GM10847 (cell line): ENCODE data around the gene DICER1.

Experiments used
- POLR2A ChIP-seq: IDR thresholded peaks from 2 replicates; pipeline ENCODE4 v1.6.1; 2011; ENCODE audit not compliant: insufficient read length; ENCODE audit errors: extremely low read depth

DICER1 gene

DNA sequence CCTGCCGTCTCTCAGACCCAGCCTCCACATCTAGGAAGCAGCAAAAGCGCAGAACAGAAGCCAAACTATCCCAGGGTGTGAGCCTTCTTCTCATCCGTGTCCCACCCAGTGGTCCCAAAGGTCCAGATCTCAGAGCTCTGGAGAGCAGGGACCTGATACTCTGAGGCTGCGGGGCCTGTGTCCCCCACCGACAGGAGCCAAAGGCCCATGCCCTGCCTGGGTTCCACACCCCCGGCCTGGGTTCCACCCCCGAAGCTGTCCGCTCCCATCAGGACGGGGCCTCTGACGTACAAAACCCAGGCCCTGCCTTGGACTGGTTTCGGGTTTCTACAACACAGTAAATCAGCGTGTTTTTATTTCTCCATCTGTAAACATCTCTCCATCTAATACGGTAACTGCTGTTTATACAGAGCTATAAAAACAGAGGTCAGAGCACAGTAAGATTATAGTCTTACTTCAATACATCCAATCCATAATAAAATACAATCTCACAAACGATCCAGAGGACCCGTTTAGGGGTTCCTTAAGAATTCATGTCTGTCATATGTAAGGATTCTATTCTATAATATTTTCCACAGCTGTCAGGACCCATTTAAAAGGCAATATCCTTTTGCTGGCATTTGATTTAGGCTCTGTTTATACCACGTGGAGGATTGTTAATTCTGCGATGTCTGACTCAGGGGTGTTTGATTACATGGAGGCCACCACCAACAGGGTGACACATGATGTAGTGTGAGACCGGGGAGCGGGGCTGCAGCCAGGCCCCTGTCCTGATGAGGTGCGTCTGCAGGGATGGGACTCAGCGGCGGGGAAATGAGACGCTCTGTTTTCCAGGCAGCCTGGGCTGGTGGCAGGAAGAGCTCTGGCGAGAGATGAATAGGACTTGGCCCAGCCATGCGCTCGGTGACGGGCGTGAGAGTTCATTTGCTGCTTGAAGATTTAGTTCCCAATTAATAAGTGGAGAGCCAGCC, 110.3 kb downstream of the DICER1 start:
- TF ChIP-seq POLR2A, result no peak

DNA sequence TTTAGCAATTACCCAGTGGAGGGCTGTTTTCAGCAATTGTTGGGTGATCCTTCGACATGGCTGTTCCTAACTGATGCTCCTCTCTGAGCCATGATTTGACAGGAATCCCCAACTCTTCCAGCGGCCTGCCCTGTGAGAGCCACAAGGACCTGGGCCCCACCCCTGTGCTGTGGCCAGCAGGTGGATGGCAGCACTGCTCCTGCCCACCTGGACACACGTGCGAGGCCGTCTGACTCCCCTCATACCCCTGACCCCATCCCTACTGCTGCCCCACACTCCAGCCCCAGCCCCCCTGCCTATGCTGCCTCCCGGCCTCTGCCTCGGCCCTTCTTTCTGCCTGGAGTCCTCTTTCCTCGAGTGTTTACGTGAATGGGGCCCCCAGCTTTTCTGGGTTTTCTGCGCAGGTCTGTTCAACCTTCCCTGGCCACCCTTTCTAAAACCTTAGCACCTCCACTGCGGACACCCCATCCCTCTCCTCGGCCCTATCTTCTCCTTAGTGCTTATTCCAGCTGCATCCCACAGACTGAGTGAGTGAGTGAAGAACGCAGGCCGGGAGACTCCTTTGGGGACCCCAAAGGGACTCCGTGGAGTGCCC, 111.4 kb downstream of the DICER1 start:
- no peak for TF ChIP-seq POLR2A

DNA sequence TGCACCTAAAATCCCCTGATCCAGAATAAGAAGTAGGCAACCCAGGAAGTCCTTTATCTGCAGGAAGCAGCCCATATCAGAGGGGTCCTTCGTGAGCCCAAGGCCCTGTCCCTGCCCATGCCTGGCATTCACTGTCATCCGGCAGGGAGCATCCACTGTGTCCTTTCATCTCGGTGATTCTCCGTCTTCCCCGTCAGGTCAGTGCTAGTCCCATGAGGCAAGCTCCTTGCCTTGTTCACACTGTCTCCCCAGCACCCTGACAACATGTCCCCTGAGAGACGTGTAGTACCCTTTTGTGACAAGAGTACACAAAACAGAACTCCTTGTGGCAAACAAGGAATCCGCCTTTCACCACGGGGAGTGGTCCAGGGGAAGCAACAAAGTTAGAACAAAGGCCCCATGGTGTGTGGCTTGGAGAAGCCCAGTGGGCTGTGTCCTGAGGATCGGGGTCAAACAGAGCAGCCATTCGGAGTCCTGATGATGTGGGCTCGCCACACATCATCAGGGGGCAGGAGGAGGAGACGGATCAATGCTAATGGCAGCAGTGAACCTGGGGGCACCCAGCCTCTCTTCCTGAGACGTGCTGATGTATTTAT, 112.1 kb downstream of the DICER1 start:
- no peak for TF ChIP-seq POLR2A

DNA sequence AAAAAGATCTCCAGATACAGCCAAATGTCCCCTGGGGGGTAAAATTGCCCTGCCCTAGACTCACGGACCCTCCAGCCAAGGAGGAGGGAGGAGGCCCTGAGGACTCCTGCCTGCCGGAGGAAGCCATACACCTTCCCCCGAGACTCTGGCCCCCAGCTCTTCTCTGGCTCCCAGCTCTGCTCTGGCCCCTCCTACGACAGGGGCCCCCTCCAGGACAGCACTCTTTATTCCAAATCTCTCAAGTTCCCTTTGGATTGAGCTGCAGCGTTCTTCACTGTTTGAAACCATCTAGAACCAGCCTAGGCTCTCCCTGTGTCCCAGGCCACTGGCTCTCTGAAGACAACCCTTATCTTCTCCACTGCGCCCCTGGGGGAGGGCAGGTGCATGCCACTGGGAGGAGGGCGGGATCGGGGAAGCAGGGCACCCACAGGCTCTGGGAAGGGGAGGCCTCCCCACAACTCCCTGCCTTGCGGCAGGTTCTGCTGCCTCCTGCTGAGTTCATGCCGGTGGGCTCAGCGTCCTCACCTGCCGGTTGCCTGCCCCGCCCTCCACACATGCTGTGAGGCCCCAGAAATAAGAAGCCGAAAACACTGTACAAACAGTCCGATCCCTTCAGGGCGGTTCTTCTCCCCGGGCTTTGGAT, 112.7 kb downstream of the DICER1 start:
- TF ChIP-seq POLR2A, result no peak

DNA sequence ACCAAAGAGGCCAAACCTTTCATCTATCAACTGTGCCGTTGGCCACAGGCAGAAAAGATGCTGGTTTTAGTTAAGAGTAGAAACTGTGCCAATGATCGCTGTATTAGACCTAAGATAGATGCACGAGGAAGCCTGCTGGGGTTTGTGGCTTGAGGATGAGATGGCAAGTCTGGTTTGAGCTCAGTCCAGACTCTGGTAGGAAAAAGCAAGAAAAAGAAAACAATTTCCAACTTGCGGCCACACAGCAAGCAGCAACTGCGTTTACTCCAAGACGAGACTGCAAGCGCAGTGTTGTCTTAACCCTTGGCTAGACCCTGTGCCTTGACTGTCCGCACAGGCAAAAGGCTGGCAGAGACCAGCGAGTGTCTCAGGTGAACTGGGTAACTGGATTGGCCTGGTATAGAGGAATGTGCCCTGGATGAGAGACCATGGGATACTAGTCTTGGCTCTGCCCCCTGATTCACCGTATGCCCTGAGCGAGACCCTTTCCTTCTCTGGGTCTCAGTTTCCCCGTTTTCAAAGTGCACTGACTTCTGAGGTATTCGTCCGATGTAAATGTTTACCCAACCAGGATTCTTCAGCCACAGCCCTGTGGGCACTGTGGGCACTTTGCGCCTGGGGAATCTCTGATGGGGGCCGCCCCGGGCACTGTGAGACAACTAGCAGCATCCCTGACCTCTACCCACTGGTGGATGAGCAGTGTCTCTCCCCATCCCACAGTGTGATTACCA, 113.4 kb downstream of the DICER1 start:
- TF ChIP-seq POLR2A, result no peak

DNA sequence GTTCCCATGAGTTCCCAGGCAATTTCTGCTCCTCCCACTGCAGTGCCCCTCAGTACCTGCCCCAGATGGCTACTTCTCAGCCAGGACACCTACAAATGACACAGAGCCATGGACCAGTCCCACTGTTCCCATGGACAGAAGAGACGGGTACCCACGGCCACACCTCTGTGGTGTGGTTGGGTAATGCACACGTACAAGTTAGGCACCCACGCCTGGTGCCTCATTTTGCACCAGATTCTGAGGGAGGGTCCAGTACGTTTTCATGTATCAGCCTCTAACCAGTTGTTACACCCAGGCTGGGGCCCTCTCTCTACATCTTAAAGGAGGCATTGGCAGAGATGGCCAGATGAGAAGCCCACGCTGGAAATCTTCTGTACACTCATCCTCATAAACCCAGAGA, 114.0 kb downstream of the DICER1 start:
- TF ChIP-seq POLR2A, result no peak

DNA sequence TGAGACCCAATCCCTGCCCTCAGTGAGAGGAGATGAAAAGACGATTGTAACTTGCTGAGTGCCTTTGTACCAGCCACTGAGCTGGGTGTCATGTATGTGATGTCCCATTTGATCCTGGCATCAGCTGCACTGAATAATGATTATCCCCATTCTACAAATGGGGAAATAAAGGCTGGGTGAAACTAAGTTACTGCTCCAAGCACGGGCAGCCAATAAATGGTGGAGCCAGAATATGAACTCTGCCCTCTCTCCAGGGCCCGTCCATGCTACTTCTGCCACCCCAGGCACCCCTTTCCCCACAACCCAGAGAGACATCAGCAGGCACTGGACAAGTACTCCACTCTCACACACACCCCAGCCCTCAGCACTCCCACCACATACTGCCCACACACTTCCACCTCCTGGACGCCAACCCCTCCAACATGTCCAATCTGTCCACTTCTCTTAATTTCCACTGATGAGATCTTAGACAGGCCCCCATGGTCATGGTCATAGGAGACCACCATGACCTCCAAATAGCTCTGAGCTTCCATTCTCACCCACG, 115.8 kb downstream of the DICER1 start:
- TF ChIP-seq POLR2A, result no peak

DNA sequence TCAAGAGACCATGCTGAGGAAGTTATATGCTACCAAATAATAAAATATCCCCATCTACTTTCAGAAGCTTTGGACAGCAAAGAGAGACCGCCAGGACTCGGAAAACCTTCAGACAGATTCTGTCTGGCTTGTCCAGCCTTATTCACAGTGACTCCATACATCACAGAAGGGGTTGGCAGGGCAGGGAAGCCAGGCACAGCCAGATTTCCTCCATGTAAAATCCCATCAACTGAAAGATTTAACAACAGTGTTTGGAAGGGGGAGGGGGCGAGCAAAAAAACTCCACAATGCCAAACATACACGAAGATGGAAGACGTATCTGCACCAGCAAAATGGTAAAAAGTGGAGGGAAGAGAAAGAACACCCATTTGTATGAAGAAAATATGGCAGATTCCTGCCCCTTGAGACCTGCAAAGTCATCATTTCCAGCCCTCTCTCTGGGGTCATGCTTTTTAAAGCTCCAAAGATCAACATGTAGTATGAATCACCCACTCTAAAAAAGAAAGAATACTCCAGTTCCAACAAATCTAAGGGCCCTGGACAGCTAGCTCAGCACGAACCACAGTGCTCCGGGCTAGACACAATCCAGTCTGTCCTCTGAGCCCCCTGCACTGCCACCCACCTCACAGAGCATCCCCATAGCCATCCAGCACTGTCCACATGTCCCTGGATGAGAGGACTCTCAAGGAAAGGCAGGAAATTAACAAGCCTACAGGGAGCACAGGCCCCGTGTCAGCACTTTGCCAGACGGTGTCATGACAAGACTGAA, 116.4 kb downstream of the DICER1 start:
- no peak for TF ChIP-seq POLR2A

DNA sequence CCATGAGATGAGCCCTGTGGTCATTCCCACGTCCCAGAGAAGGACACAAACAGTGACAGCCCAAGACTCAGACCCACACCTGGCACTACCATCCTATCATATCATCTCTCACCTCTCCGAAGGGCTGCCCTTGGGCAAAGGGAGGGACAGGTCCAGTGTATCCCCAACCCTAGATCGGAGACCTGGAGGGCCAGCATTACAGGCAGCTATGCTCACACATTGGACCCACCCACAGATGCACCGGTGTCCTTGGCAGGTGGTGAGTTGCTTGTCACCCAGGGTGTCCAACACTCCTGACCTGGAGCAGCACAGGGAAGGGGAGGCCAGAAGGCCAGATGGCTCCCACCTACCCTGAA, 117.4 kb downstream of the DICER1 start:
- TF ChIP-seq POLR2A, result no peak

DNA sequence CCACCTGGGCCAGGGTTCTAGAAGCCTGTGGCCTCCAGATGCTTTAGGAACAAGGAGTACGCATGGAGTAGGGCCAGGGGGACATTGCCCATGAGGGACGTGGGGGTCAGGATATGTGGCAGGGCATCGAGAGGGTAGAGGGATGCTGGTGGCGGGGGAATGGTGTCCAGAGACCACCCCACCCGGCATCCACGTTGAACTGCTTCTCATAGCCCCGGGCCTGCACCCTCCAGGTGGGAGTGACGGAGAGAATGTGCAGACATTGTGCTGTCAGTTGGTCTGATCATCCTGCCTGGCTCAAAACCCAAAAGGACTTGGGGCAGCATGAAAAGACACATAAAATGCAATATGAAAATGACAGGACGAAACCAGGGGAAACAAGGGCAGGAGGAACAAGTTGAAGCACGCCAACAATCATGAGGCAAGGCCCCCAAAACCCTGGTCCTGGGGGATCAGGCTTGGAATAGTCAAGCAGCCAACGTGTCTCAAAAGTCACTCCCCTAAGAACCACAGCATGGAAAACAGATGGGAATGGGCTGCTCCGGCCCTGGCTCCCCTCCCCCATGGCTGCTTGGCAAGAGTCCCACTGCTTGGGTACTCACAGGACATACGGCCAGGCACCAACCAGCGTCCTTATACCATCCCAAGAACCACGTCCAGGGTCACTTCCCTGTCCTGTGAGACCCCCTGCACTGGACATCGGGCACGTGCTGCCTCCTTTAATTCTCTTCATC, 117.9 kb downstream of the DICER1 start:
- TF ChIP-seq POLR2A, result no peak

DNA sequence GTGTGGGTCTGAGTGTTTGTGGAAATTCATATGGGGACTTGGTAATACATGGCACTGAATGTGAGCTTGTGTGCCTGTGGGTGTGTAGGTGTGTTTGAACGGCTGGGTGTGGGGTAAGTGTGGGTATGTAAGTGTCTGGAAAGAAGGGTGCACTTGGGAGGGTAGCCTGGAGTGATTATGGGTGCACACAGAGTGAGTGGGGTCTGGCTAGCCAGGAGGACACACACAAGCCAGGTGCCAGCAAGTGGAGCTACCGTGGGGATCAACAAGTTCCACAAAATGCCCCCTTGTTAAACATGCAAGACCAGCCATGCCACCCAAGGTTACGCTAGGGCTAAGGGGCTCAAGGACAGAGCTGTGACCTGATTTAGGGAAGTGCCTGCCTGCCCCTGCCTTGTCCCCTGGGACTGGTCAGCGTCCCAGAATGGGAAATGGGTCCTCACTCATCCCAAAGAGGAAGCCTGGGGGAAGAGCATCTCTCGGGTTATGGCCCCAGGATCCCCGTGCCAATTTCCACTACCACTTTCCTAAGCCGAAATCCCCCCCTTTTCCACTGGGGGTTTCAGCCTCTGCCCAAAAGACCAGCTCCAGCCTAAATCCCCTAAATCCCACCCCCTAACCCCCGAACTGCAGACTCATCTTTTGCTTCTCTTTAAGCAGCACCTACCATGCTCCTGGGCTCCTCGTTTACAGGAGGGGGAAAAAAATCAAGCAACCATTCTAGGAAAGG, 118.6 kb downstream of the DICER1 start:
- no peak for TF ChIP-seq POLR2A

DNA sequence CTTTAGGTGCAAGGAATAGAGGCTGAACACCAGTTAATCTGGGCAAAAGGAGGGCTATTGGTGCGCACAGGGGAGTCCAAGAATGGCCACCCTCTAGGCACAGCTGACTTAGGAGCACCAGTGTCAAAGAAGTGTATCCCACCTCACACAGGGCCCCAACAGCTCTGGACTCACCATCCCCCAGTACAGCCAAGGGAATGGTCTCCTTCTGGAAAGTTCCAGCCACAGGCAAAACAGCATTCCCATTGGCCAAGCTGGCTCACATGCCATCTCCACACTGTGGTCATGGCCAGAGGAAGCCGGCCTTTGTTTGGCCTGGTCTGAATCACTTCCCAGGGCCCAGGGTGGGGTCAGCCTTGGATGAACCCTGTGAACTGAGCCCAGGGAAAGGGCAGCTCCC, 120.1 kb downstream of the DICER1 start:
- TF ChIP-seq POLR2A, result no peak
